PC-9 (cell line): ENCODE data around the gene TIGD1.

Source experiments
- EZH2 ChIP-seq: fragments of 200-600 bp; sonication (generic); IDR thresholded peaks from 2 replicates; pipeline ENCODE4 v1.8.0; 2017; ENCODE audit warnings: antibody characterized with exemption, low read depth
- TF ChIP-seq, protein P1 (sequence below): fragments of 200-600 bp; sonication (generic); conservative IDR thresholded peaks from 2 replicates; pipeline ENCODE4 v1.6.1; 2017; ENCODE audit warnings: mixed run types, antibody characterized with exemption, mild to moderate bottlenecking, moderate library complexity

DNA sequence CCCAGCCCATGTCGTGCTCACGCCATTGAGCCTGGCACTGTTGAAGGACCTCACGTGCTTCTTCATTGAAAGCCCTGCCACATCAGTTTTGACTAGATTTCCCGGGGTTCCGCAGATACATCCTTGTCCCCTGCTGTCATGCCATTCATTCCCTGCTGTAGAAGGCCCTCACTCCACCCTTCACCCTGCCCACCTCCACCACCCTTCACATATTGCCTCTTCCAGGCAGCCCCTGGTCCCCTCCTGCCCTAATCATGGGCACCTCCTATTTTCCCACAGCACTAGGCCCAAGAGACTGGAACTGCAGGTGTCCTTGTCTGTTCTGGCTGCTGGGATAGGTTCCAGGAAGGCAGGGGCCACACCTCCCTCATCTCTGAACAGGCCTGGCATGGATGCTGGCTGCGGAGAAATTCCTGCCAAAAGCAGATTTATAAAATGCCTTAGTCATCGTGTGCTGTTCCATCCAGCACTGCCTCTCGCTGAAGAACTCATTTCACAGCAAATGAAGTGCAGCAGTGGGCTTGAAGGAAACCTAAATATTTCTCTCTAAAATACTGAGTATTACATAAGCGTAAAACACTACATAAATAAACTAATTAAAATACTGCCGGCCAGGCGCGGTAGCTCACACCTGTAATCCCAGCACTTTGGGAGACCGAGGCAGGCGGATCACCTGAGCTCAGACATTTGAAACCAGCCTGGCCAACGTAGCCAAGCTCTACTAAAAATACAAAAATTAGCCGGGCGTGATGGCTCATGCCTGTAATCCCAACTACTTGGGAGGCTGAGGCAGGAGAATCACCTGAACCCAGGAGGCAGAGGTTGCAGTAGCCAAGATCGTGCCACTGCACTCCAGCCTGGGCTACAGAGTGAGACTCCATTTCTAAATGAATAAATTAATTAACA, 38.6 kb upstream of the TIGD1 start:
- TF ChIP-seq, protein P1, sequence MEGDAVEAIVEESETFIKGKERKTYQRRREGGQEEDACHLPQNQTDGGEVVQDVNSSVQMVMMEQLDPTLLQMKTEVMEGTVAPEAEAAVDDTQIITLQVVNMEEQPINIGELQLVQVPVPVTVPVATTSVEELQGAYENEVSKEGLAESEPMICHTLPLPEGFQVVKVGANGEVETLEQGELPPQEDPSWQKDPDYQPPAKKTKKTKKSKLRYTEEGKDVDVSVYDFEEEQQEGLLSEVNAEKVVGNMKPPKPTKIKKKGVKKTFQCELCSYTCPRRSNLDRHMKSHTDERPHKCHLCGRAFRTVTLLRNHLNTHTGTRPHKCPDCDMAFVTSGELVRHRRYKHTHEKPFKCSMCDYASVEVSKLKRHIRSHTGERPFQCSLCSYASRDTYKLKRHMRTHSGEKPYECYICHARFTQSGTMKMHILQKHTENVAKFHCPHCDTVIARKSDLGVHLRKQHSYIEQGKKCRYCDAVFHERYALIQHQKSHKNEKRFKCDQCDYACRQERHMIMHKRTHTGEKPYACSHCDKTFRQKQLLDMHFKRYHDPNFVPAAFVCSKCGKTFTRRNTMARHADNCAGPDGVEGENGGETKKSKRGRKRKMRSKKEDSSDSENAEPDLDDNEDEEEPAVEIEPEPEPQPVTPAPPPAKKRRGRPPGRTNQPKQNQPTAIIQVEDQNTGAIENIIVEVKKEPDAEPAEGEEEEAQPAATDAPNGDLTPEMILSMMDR, result no peak
- TF ChIP-seq EZH2, result no peak
